WI38 (cell line): ENCODE results near the gene CNTRL.
"Not testable (repeated sequence)": the region's sequence is repeated elsewhere in the genome, so short reads cannot be mapped to it uniquely, and the experiment has no call there.

ENCODE experiments used
- H3K4me3 ChIP-seq: 2 replicates; pipeline ENCODE4 v1.5.1; 2011; ENCODE audit warnings: low read depth, mild to moderate bottlenecking, control low read depth, low read length
- TF ChIP-seq, protein P1 (sequence below): IDR thresholded peaks from 2 replicates; pipeline ENCODE4 v1.5.1; 2012; ENCODE audit warnings: low read depth, mild to moderate bottlenecking, control low read depth, low read length

The CNTRL gene

DNA sequence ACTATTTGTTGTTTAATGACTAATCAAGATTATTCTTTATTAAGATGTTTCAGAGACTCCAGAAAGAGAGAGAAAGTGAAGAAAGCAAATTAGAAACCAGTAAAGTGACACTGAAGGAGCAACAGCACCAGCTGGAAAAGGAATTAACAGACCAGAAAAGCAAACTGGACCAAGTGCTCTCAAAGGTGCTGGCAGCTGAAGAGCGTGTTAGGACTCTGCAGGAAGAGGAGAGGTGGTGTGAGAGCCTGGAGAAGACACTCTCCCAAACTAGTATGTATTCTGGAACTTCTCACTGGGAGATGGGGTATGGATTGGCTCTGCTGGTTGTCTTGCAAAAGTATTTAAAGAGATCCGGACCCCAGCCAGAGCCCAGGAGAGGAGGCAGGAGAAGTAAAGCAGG, 93.3 kb downstream of the CNTRL start:
- TF ChIP-seq, protein P1, sequence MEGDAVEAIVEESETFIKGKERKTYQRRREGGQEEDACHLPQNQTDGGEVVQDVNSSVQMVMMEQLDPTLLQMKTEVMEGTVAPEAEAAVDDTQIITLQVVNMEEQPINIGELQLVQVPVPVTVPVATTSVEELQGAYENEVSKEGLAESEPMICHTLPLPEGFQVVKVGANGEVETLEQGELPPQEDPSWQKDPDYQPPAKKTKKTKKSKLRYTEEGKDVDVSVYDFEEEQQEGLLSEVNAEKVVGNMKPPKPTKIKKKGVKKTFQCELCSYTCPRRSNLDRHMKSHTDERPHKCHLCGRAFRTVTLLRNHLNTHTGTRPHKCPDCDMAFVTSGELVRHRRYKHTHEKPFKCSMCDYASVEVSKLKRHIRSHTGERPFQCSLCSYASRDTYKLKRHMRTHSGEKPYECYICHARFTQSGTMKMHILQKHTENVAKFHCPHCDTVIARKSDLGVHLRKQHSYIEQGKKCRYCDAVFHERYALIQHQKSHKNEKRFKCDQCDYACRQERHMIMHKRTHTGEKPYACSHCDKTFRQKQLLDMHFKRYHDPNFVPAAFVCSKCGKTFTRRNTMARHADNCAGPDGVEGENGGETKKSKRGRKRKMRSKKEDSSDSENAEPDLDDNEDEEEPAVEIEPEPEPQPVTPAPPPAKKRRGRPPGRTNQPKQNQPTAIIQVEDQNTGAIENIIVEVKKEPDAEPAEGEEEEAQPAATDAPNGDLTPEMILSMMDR: no peak
- H3K4me3 ChIP-seq: no peak overlapping the region

DNA sequence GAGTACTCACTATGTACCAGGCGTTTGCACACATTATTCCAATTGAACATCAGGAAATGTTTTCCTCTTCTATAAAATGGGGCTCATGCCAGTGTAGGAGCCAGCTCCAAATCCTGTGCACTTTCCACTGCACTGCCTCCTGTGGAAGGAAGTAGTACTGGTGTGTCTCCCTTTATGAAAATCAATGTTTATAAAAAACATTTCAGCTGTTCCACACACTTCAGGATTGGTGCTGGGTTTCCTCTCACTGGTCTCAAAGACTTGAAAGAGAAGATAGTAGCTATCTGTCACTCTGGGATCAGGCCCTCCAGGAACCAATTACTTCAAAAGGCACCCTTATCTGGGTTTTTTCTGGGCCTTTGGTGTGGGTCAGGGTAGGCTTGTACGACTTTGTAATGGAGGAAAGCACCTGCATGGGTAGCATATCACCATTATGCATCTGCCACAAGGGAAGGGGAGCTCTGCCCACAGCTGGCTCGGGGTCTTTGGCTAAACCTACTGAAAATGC, 94.4 kb downstream of the CNTRL start:
- TF ChIP-seq, protein P1: peak; percentile 30; the same call in 1 of the 2 replicates
- no peak overlapping the region for H3K4me3 ChIP-seq

DNA sequence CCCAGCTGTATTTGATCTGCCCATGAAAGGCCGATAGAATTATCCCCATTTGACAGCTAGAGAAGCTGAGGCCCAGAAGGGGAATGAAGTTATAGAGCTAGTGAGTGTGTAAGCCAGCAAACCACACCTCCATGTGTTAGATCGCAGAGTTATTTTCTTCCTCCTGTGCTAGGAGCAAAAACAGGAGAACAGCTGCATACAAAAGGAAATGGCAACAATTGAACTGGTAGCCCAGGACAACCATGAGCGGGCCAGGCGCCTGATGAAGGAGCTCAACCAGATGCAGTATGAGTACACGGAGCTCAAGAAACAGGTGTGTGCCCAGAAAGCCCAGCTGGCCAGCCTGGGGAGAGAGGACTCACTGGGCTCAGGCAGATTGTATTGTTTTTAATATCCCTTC, 96.5 kb downstream of the CNTRL start:
- H3K4me3 ChIP-seq: no peak overlapping the region
- TF ChIP-seq, protein P1: no peak

DNA sequence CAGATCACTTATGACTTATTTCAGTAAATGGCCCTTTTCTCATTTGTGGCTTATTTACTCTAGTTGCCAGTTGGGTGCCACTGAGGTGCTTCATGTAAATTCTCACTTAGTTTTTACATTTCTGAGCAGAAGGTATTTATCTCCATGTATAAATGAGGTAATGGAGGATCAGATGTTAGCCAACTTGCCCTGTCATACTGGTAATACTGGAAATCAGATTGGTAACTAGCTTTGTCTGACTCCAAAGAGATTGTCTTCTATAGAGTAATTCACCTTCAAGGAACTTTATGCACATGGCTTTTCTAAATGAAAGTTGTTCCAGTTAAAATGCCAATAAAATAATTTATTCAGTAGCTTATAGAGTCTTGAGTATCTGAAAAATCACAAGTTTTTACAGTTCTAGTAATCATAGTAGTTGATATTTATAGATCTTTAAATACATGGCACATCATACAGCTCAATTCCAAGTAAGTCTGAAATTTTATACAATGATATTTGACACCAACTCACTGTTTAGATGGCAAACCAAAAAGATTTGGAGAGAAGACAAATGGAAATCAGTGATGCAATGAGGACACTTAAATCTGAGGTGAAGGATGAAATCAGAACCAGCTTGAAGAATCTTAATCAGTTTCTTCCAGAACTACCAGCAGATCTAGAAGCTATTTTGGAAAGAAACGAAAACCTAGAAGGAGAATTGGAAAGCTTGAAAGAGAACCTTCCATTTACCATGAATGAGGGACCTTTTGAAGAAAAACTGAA, 98.2 kb downstream of the CNTRL start:
- no peak overlapping the region for H3K4me3 ChIP-seq
- TF ChIP-seq, protein P1: no peak

DNA sequence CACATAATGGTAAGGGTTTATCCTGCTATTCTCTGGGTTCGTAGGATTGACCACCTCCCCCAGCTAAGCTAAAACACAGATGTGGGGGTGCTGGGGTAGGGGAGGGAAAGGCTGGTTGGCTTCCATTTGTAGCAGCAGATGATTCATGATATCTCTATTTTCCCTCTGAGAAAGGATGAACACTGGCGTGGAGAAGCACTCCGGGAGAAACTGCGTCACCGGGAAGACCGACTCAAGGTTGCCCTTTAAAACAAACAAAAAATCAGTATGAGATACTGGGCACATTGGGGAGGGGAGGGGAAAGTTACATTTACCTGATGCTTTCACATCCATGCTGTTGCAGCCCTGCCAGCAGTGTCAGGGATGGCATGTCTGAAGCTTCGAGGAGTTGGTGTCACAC, 98.7 kb downstream of the CNTRL start:
- H3K4me3 ChIP-seq: no peak overlapping the region
- TF ChIP-seq, protein P1: no peak

DNA sequence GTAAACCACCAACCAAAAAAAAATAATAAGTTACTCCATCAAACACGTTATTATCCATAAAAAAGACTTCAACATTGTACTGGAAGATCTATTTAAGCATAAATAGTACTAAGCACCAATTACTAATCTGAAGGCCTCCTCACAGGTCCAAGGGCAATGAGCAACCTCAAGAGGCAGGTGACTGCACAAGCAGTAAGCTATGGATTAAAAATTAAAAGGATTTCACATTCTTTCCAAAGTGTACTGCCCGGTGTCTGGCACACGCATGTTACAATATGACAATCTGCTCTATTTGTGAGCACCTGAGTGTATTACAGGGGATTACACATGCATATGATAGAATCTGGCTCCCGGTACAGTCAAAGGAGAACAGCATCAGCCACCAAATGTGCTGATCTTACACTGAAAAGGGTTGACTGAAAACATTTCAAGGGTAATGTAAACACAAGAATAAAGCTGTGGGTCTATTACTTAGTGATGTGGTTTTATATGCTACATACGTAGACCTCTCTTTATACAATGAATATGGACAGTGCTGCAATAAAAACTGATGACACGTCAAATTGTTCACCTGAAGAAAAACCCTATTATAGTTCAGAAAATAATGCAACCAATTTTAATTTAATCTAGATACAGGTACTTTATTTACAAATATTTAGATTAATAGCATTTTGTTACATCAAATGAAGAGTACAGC, 104.1 kb downstream of the CNTRL start:
- TF ChIP-seq, protein P1: no peak

DNA sequence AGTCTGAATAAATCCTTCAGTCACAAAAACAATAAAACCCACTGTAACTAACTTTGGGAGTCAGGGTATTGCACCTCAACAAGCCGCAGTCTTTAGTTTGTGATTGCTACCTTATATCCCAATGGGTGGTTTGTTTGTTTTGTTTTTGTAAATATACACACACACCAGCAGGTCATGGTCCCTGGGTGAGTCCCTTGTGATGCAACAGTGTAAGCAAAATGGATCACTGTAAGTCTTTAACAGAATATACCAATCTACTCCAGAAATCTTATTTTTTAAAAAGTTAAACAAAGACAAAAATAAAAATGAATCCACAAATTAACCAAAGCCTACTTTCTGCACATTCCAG, 104.6 kb downstream of the CNTRL start:
- not testable (repeated sequence) for H3K4me3 ChIP-seq

More for the DNA sequence above, 104.1 kb downstream of the CNTRL start:
- H3K4me3 ChIP-seq: no peak overlapping the region
